ENCODE measurements around the gene TFF2. TPM values are rescaled to one million over a fixed set of nuclear protein-coding genes. Genes with fewer than 3 reads are reported as not detected.

The TFF2 gene
- polyA plus RNA-seq, 1 of the 3 experiments (the other 2 are of a cell fraction) = not detected

DNA sequence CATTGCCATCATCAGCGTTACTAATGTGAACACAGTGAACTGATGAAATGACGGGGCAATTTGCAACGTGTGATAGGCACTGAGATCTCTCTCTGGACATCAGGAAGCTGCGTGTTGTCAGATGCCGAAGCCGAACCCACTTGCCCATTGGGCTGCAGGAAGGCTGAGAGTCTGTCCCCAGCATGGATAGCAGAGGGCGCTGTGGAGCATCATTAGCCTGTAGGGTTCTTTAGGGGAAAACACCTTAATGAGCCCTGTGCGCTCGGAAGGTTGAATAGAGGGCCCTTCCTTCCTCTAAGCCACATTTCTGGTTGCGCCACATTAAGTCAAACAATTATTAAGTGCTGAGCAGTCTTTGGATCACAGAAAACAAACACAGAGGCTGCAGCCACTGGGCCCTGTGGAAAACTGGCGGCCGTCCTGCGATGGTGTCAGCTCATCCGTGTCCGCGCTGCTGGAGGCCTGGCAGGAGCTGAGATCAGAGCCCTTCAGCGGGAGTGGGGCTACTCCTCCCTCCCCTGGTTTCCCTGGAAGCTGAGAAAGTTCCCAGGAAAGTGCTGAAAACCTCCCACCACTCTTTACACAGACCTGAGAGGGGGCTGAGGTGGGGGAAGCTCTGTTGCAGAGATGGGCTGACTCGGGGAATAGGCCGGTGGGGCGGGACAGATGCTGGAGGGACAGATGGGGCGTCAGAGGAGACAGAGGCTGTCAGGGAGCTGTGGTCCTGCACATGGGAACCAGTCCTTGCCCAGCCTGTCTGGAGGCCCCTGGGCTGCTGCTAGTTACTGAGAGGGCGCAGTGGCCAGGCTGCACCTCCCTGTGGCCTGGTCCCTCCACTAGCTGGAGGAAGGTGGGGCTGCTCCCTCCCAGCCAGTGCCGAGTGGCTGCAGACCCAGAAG, 12.7 kb downstream of the TFF2 start:
- Histone ChIP-seq H3K9ac (no peak overlapping the region), H3K9me3 (no peaks in the 10 kb centered on the region), H3K79me2 (ENCODE audit: insufficient read depth) (no peaks in the 10 kb centered on the region), H3K4me1 (ENCODE audit: control insufficient read depth in 1 of 2, insufficient read depth in 2 of 2, low read depth in 1 of 2, low read length in 1 of 2) (no peaks in the 10 kb centered on the region), H2AFZ (ENCODE audit: low read depth) (no peak overlapping the region), H3K4me3 (ENCODE audit: low read depth in 2 of 2, low read length in 1 of 2) (peak overlapping the region in 1 of 2 experiments; percentile 49; a peak in 1 of 4 replicates), H3F3A (replicated peaks; ENCODE audit: insufficient read depth) (no peaks in the 10 kb centered on the region), H3K27ac (ENCODE audit: low read depth in 2 of 2, low read length in 1 of 2) (no peak overlapping the region), H3K4me2 (no peak overlapping the region), H3K36me3 (replicated peaks in 1 of 2; ENCODE audit: control insufficient read depth in 1 of 2, insufficient read depth in 2 of 2, low read length in 1 of 2) (no peaks in the 10 kb centered on the region), H4K20me1 (ENCODE audit: insufficient read depth) (no peaks in the 10 kb centered on the region), H3K27me3 (ENCODE audit: insufficient read depth) (no peaks in the 10 kb centered on the region), H3K9me2 (no peaks in the 10 kb centered on the region)
- 51% methylated on average over 12 of the region's 23 CpGs for WGBS (ENCODE audit: low lambda C conversion rate)
- DNase-seq = peak; percentile 55
- ChIA-PET POLR2A (interaction anchor here (0.6 kb wide), 1 partner anchor 11 kb away, joined by 3 read pairs; no protein-coding TSS in a partner anchor), CTCF (interaction anchor here (0.9 to 1.3 kb wide), 4 partner anchors 13 to 201 kb away, joined by 3 to 5 read pairs (median 3); partner anchors contain the start of gene TFF2)
- TF ChIP-seq TCF12 (IDR thresholded peaks at IDR 0.05) (no peak), SMC3 (IDR thresholded peaks at IDR 0.05; ENCODE audit: low read depth, low read length) (peak; percentile 26; the same call in 1 of the 2 replicates), FOSL2 (IDR thresholded peaks at IDR 0.05; ENCODE audit: borderline replicate concordance, low read depth) (no peak), RAD21 (IDR thresholded peaks at IDR 0.05; ENCODE audit: low read length) (peak; percentile 47), FOXM1 (IDR thresholded peaks at IDR 0.05; ENCODE audit: low read depth) (no peak), RCOR1 (IDR thresholded peaks at IDR 0.05; ENCODE audit: low read length) (no peak)
- TF ChIP-seq, protein P1, sequence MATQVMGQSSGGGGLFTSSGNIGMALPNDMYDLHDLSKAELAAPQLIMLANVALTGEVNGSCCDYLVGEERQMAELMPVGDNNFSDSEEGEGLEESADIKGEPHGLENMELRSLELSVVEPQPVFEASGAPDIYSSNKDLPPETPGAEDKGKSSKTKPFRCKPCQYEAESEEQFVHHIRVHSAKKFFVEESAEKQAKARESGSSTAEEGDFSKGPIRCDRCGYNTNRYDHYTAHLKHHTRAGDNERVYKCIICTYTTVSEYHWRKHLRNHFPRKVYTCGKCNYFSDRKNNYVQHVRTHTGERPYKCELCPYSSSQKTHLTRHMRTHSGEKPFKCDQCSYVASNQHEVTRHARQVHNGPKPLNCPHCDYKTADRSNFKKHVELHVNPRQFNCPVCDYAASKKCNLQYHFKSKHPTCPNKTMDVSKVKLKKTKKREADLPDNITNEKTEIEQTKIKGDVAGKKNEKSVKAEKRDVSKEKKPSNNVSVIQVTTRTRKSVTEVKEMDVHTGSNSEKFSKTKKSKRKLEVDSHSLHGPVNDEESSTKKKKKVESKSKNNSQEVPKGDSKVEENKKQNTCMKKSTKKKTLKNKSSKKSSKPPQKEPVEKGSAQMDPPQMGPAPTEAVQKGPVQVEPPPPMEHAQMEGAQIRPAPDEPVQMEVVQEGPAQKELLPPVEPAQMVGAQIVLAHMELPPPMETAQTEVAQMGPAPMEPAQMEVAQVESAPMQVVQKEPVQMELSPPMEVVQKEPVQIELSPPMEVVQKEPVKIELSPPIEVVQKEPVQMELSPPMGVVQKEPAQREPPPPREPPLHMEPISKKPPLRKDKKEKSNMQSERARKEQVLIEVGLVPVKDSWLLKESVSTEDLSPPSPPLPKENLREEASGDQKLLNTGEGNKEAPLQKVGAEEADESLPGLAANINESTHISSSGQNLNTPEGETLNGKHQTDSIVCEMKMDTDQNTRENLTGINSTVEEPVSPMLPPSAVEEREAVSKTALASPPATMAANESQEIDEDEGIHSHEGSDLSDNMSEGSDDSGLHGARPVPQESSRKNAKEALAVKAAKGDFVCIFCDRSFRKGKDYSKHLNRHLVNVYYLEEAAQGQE (IDR thresholded peaks at IDR 0.05; ENCODE audit: low read depth, low read length) = no peak
- TF ChIP-seq, protein P2, sequence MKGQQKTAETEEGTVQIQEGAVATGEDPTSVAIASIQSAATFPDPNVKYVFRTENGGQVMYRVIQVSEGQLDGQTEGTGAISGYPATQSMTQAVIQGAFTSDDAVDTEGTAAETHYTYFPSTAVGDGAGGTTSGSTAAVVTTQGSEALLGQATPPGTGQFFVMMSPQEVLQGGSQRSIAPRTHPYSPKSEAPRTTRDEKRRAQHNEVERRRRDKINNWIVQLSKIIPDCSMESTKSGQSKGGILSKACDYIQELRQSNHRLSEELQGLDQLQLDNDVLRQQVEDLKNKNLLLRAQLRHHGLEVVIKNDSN (IDR thresholded peaks at IDR 0.05; ENCODE audit: borderline replicate concordance, low read depth) = no peak

DNA sequence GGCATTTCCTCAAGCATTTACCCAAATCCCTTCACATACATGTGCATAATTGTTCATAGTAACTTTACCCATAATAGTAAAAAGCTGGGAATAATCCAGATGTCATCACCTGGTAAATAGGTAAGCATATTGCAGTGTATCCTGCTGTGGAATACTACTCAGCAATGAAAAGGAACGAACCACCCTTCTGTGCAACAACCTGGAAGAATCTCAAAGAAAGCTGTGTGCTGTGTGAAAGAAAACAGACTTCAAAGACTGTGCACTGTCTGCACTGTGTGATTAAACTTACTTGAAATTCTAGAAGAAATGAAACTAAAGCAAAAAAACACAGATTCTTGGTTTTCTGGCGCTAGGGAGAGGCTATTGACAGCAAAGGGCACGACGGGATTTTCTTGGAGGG, 13.5 kb downstream of the TFF2 start:
- Histone ChIP-seq H3K79me2 (ENCODE audit: insufficient read depth) (no peaks in the 10 kb centered on the region), H3K4me1 (ENCODE audit: control insufficient read depth in 1 of 2, insufficient read depth in 2 of 2, low read depth in 1 of 2, low read length in 1 of 2) (no peaks in the 10 kb centered on the region), H3F3A (replicated peaks; ENCODE audit: insufficient read depth) (no peaks in the 10 kb centered on the region), H3K9me3 (no peaks in the 10 kb centered on the region), H3K4me2 (no peak overlapping the region), H3K9me2 (no peaks in the 10 kb centered on the region), H3K27me3 (ENCODE audit: insufficient read depth) (no peaks in the 10 kb centered on the region), H4K20me1 (ENCODE audit: insufficient read depth) (no peaks in the 10 kb centered on the region), H2AFZ (ENCODE audit: low read depth) (no peak overlapping the region), H3K36me3 (replicated peaks in 1 of 2; ENCODE audit: control insufficient read depth in 1 of 2, insufficient read depth in 2 of 2, low read length in 1 of 2) (no peaks in the 10 kb centered on the region), H3K27ac (ENCODE audit: low read depth in 2 of 2, low read length in 1 of 2) (no peak overlapping the region), H3K4me3 (ENCODE audit: low read depth in 2 of 2, low read length in 1 of 2) (no peak overlapping the region), H3K9ac (no peak overlapping the region)
- WGBS (ENCODE audit: low lambda C conversion rate) = 44% methylated on average over 4 of the region's 4 CpGs
- CTCF ChIA-PET = interaction anchor here (0.9 to 1.3 kb wide), 4 partner anchors 14 to 201 kb away, joined by 3 to 5 read pairs (median 3); partner anchors contain the start of gene TFF2
- no peak for DNase-seq
- POLR2A ChIA-PET = interaction anchor here (0.6 kb wide), 1 partner anchor 12 kb away, joined by 3 read pairs; no protein-coding TSS in a partner anchor
- TF ChIP-seq, protein P3, sequence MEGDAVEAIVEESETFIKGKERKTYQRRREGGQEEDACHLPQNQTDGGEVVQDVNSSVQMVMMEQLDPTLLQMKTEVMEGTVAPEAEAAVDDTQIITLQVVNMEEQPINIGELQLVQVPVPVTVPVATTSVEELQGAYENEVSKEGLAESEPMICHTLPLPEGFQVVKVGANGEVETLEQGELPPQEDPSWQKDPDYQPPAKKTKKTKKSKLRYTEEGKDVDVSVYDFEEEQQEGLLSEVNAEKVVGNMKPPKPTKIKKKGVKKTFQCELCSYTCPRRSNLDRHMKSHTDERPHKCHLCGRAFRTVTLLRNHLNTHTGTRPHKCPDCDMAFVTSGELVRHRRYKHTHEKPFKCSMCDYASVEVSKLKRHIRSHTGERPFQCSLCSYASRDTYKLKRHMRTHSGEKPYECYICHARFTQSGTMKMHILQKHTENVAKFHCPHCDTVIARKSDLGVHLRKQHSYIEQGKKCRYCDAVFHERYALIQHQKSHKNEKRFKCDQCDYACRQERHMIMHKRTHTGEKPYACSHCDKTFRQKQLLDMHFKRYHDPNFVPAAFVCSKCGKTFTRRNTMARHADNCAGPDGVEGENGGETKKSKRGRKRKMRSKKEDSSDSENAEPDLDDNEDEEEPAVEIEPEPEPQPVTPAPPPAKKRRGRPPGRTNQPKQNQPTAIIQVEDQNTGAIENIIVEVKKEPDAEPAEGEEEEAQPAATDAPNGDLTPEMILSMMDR (IDR thresholded peaks at IDR 0.05) = no peak
- TF ChIP-seq RCOR1 (IDR thresholded peaks at IDR 0.05; ENCODE audit: low read length) (no peak), NFIC (IDR thresholded peaks at IDR 0.05; ENCODE audit: borderline replicate concordance) (no peak), RAD21 (IDR thresholded peaks at IDR 0.05; ENCODE audit: low read length) (no peak), TCF12 (IDR thresholded peaks at IDR 0.05) (no peak)

All from SK-N-SH (cell line).